AG04449 (cell line): ENCODE results near the gene BTN3A1.
A peak's percentile ranks its signal among the peaks of the same experiment; 100 is the strongest.
"Not testable (repeated sequence)": the region's sequence is repeated elsewhere in the genome, so short reads cannot be mapped to it uniquely, and the experiment has no call there.

Experiments used
- CTCF ChIA-PET: fragments of 350-600 bp; formaldehyde crosslinking; extraction: SDS; loops from one replicate; lab custom pipeline; 2021; ENCODE audit warnings: antibody characterized with exemption; lab: Yijun Ruan, JAX
- POLR2A ChIA-PET: fragments of 400-600, 350-600 bp; formaldehyde crosslinking; extraction: SDS; loops from one replicate; lab custom pipeline; 2020; ENCODE audit warnings: antibody characterized with exemption, inconsistent platforms; lab: Yijun Ruan, JAX
- DNase-seq: peaks from one replicate; pipeline ENCODE4 v3.0.0-alpha.2; 2010; ENCODE audit warnings: low read depth, low spot score
- H3K4me3 ChIP-seq: 2 replicates; pipeline ENCODE4 v1.5.1; 2011; ENCODE audit warnings: low read depth, mild to moderate bottlenecking, control low read depth, low read length
- TF ChIP-seq, protein P1 (sequence below): IDR thresholded peaks from one replicate; pipeline ENCODE4 v1.5.1; 2011; ENCODE audit warnings: mild to moderate bottlenecking, moderate library complexity, low read length, control low read depth, inconsistent platforms; ENCODE audit not compliant: insufficient read depth; ENCODE audit errors: missing control alignments

The BTN3A1 gene

GRCh38 chr6:26457806-26458688 is 56.0 kb downstream of the BTN3A1 start, which contains the start of gene BTN2A1:
BTN2A1 (plus strand) TSS chr6:26457955; CDS start chr6:26458637, 682 bp downstream.
- TF ChIP-seq, protein P1, sequence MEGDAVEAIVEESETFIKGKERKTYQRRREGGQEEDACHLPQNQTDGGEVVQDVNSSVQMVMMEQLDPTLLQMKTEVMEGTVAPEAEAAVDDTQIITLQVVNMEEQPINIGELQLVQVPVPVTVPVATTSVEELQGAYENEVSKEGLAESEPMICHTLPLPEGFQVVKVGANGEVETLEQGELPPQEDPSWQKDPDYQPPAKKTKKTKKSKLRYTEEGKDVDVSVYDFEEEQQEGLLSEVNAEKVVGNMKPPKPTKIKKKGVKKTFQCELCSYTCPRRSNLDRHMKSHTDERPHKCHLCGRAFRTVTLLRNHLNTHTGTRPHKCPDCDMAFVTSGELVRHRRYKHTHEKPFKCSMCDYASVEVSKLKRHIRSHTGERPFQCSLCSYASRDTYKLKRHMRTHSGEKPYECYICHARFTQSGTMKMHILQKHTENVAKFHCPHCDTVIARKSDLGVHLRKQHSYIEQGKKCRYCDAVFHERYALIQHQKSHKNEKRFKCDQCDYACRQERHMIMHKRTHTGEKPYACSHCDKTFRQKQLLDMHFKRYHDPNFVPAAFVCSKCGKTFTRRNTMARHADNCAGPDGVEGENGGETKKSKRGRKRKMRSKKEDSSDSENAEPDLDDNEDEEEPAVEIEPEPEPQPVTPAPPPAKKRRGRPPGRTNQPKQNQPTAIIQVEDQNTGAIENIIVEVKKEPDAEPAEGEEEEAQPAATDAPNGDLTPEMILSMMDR, result no peak
- peak; percentile 70 for DNase-seq
- H3K4me3 ChIP-seq, result peak within 1 kb of the TSS; percentile 94
- POLR2A ChIA-PET, result interaction anchor here (1.0 kb wide), 1 partner anchor 14 kb away, joined by 4 read pairs; no protein-coding TSS in a partner anchor
- CTCF ChIA-PET, result interaction anchor here (0.9 kb wide), 1 partner anchor 116 kb away, joined by 3 read pairs; no protein-coding TSS in a partner anchor

GRCh38 chr6:26459023-26459810 is 57.1 kb downstream of the BTN3A1 start:
- peak overlapping the region; percentile 39 for H3K4me3 ChIP-seq
- DNase-seq, result no peak
- CTCF ChIA-PET, result interaction anchor here (0.9 kb wide), 1 partner anchor 117 kb away, joined by 3 read pairs; no protein-coding TSS in a partner anchor
- POLR2A ChIA-PET, result no interaction called here
- TF ChIP-seq, protein P1, result no peak

DNA sequence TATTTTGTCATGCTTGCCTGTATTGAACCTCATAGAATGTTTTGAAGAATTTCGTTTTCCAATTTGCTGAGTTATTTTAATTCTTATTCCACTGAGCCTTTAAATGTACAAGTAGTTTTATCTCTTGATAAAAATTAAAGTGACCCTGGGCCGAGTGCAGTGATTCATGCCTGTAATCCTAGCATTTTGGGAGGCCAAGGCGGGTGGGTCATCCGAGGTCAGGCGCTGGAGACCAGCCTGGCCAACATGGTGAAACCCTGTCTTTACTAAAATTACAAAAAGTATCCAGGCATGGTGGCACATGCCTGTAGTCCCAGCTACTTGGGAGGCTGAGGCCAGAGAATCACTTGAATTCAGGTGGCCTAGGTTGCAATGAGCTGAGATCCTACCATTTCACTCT is 59.3 kb downstream of the BTN3A1 start:
- CTCF ChIA-PET, result interaction anchor here (0.7 to 1.6 kb wide), 2 partner anchors 11 to 120 kb away, joined by 3 to 4 read pairs; no protein-coding TSS in a partner anchor
- H3K4me3 ChIP-seq, DNase-seq, POLR2A ChIA-PET: not testable (repeated sequence)

- H3K4me3 ChIP-seq, result no peak overlapping the region
- CTCF ChIA-PET, result no interaction called here
- TF ChIP-seq, protein P1, result no peak
- DNase-seq, result no peak
- POLR2A ChIA-PET, result no interaction called here
Measured at GRCh38 chr6:26464014-26464413, 61.9 kb downstream of the BTN3A1 start.

DNA sequence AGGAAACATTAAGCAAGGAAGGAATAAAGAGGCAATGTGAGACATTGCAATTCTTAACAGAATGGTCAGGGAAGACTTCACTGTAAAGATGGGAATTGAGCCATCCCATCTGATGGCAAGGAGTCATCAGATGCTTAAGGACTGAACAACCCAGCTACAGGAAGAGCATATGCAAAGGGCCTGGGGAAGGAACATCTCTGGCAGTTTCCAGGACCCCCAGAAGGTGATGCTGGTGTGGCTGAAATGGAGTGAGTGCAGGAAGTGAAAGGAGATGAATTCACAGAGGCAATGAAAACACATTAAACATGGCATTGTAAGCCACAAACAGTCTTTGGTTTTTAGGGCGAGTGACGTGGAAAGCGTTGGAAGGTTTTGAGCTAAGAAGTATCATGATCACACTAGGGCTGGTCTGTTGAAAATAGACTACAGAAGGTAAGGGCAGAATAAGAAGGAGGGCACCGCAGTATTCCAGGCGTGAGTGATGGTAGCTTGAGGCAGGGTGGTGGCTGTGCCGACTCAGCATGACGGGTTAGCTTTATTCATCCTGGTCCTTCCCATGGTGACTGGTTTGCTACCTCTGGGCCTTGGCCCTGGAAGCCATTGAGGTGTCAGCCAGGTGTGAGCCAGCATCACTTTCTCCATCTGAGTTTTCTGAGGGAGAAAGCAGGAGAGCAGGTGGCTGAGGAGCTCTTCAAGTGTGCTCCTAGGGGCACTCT is 62.5 kb downstream of the BTN3A1 start:
- CTCF ChIA-PET, result no interaction called here
- no peak overlapping the region for H3K4me3 ChIP-seq
- no peak for DNase-seq
- TF ChIP-seq, protein P1, result no peak
- POLR2A ChIA-PET, result no interaction called here
